ENCODE data around the gene ABI1. TPM values are rescaled to one million over a fixed set of nuclear protein-coding genes. Genes with fewer than 3 reads are reported as not detected.

The ABI1 gene
- total and polyA plus RNA-seq, 2 of the 13 experiments (the other 11 are each of a cell fraction or from before 2014, with no cell fraction given) = 20.9 to 22.9 TPM

- TF ChIP-seq, protein P1, sequence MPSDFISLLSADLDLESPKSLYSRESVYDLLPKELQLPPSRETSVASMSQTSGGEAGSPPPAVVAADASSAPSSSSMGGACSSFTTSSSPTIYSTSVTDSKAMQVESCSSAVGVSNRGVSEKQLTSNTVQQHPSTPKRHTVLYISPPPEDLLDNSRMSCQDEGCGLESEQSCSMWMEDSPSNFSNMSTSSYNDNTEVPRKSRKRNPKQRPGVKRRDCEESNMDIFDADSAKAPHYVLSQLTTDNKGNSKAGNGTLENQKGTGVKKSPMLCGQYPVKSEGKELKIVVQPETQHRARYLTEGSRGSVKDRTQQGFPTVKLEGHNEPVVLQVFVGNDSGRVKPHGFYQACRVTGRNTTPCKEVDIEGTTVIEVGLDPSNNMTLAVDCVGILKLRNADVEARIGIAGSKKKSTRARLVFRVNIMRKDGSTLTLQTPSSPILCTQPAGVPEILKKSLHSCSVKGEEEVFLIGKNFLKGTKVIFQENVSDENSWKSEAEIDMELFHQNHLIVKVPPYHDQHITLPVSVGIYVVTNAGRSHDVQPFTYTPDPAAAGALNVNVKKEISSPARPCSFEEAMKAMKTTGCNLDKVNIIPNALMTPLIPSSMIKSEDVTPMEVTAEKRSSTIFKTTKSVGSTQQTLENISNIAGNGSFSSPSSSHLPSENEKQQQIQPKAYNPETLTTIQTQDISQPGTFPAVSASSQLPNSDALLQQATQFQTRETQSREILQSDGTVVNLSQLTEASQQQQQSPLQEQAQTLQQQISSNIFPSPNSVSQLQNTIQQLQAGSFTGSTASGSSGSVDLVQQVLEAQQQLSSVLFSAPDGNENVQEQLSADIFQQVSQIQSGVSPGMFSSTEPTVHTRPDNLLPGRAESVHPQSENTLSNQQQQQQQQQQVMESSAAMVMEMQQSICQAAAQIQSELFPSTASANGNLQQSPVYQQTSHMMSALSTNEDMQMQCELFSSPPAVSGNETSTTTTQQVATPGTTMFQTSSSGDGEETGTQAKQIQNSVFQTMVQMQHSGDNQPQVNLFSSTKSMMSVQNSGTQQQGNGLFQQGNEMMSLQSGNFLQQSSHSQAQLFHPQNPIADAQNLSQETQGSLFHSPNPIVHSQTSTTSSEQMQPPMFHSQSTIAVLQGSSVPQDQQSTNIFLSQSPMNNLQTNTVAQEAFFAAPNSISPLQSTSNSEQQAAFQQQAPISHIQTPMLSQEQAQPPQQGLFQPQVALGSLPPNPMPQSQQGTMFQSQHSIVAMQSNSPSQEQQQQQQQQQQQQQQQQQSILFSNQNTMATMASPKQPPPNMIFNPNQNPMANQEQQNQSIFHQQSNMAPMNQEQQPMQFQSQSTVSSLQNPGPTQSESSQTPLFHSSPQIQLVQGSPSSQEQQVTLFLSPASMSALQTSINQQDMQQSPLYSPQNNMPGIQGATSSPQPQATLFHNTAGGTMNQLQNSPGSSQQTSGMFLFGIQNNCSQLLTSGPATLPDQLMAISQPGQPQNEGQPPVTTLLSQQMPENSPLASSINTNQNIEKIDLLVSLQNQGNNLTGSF (CRISPR knock-in tag; IDR thresholded peaks at IDR 0.05) = no peak
- TF ChIP-seq YEATS2 (CRISPR knock-in tag; IDR thresholded peaks at IDR 0.05; ENCODE audit: borderline replicate concordance) (peak; percentile 41; the same call in 1 of the 2 replicates), ZNF235 (CRISPR knock-in tag; IDR thresholded peaks at IDR 0.05; ENCODE audit: borderline replicate concordance) (no peak), ZNF484 (CRISPR knock-in tag; IDR thresholded peaks at IDR 0.05; ENCODE audit: borderline replicate concordance, low read depth) (no peak), MTF2 (CRISPR knock-in tag; IDR thresholded peaks at IDR 0.05; ENCODE audit: borderline replicate concordance) (no peak), ZNF598 (CRISPR knock-in tag; IDR thresholded peaks at IDR 0.05; ENCODE audit: borderline replicate concordance) (no peak), ZNF557 (CRISPR knock-in tag; IDR thresholded peaks at IDR 0.05) (no peak), ZNF569 (CRISPR knock-in tag; IDR thresholded peaks at IDR 0.05; ENCODE audit: borderline replicate concordance) (no peak), SSRP1 (CRISPR knock-in tag; IDR thresholded peaks at IDR 0.05) (no peak), ZNF468 (CRISPR knock-in tag; IDR thresholded peaks at IDR 0.05) (no peak), CCAR2 (optimal IDR thresholded peaks at IDR 0.05; ENCODE audit: low read depth, low read length) (no peak), HDAC6 (IDR thresholded peaks at IDR 0.05; ENCODE audit: low read depth, low read length) (no peak), KAT7 (CRISPR knock-in tag; IDR thresholded peaks at IDR 0.05; ENCODE audit: borderline replicate concordance) (peak; percentile 71; the same call in 1 of the 2 replicates), NFIC (IDR thresholded peaks at IDR 0.05; ENCODE audit: low read length) (no peak), RBAK (CRISPR knock-in tag; IDR thresholded peaks at IDR 0.05) (no peak), SMAD3 (CRISPR knock-in tag; IDR thresholded peaks at IDR 0.05) (no peak), ATF7 (IDR thresholded peaks at IDR 0.05) (no peak), ATF7 (CRISPR knock-in tag; IDR thresholded peaks at IDR 0.05) (no peak), TSC22D2 (CRISPR knock-in tag; IDR thresholded peaks at IDR 0.05; ENCODE audit: borderline replicate concordance) (no peak), GLI4 (CRISPR knock-in tag; IDR thresholded peaks at IDR 0.05; ENCODE audit: borderline replicate concordance) (no peak), ARNT (IDR thresholded peaks at IDR 0.05) (no peak), FOSL2 (CRISPR knock-in tag; IDR thresholded peaks at IDR 0.05) (0 out of 2 replicates have a peak, but pooled peaks have one; percentile 11), THYN1 (CRISPR knock-in tag; IDR thresholded peaks at IDR 0.05; ENCODE audit: borderline replicate concordance, low read depth) (no peak), FOSL1 (CRISPR knock-in tag; IDR thresholded peaks at IDR 0.05; ENCODE audit: borderline replicate concordance) (no peak)
- TF ChIP-seq, protein P2, sequence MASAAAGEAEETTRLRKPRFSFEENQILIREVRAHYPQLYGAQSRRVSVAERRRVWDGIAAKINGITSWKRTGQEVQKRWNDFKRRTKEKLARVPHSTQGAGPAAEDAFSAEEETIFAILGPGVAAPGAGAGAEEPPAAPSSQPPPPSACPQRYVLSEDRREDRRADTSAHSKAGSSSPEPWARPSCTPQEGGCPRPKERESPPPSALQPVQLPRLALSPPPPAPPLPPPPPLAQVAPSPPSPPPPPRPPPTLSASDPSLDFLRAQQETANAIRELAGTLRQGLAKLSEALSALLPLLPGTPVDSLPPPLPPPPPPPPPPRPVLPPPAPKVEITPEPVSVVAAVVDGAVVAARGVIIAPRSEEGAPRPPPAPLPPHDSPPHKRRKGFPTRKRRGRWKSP (CRISPR knock-in tag; IDR thresholded peaks at IDR 0.05) = peak; percentile 56; the same call in 1 of the 2 replicates
- TF ChIP-seq, protein P3, sequence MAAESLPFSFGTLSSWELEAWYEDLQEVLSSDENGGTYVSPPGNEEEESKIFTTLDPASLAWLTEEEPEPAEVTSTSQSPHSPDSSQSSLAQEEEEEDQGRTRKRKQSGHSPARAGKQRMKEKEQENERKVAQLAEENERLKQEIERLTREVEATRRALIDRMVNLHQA (CRISPR knock-in tag; IDR thresholded peaks at IDR 0.05) = no peak
Measured at GRCh38 chr10:26860443-26861204, at the start of gene ABI1 (continued).
